Breast epithelium (tissue), 3 donors: ENCODE measurements around the gene RELN.

ENCODE experiments used
- CTCF ChIP-seq, 3 donors: fragments of 450-650 bp; IDR thresholded peaks; one replicate each; pipeline ENCODE4 v1.5.1; 2016 to 2017; ENCODE audit warnings: antibody characterized with exemption in 3 of 3, mild to moderate bottlenecking in 3 of 3, moderate library complexity in 3 of 3
- POLR2A ChIP-seq: fragments of 450-650 bp; IDR thresholded peaks from one replicate; pipeline ENCODE4 v1.6.1; 2016; ENCODE audit warnings: antibody characterized with exemption, mild to moderate bottlenecking, moderate library complexity
- POLR2AphosphoS5 ChIP-seq, 3 donors: sonication (generic); formaldehyde crosslinking; IDR thresholded peaks; one replicate each; pipeline ENCODE4 v1.6.1; 2017; ENCODE audit warnings: antibody characterized with exemption in 3 of 3

DNA sequence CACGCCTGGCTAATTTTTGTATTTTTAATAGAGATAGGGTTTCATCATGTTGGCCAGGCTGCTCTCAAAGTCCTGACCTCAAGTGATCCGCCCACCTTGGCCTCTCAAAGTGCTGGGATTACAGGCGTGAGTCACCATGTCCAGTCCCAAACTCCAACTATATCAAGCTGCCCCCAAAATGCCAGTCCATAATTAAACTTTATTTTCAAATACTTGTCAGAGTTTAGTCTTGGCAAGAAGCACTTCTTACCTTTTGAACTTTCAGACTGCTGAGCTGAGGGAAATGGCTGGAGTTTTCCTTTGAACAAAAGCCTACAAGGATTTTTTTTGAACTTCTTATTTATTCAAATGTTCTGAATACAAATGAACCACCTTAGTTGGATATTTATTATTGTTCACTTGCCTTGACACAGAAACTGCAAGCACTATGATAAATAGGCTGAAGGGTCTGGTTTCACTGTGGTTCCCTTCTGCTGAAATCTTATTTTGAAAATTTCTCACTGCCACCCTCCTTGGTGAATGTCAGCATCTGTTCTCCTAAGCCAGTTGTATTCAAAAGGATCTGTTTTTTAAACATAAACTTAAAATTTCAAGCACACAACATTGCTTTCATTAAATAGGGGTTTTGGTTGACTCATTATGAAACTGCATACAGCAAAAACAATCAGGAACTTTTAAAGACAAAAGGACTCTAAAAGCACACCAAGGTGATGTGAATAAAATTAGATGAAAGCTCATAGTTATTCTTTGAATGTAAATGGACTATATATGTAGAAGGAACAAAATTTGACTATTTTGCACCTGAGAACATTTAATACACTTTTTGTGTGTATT, 441.8 kb downstream of the RELN start:
- TF ChIP-seq CTCF (IDR thresholded peaks at IDR 0.05): no peak
- no peak for TF ChIP-seq POLR2AphosphoS5 (IDR thresholded peaks at IDR 0.05)
- TF ChIP-seq POLR2A: no peak
